GM12878 (cell line): ENCODE results near the gene RREB1. TPM values are rescaled to one million over a fixed set of nuclear protein-coding genes. Genes with fewer than 3 reads are reported as not detected.
A peak's percentile ranks its signal among the peaks of the same experiment; 100 is the strongest.

Experiments
- CHD4 ChIP-seq: fragments of 200-600 bp; sonication (generic); IDR thresholded peaks from 2 replicates; pipeline ENCODE4 v1.6.1; 2016; ENCODE audit warnings: mild to moderate bottlenecking
- ETV6 ChIP-seq, 2 experiments: fragments of 450-650 bp in 1 of 2; IDR thresholded peaks in 1 of 2; conservative IDR thresholded peaks in 1 of 2; 2 replicates each; pipeline ENCODE4 v1.6.1; 2014; ENCODE audit warnings: antibody characterized with exemption in 1 of 2, borderline replicate concordance in 1 of 2, low read depth in 1 of 2, mild to moderate bottlenecking in 1 of 2, moderate library complexity in 1 of 2
- EZH2 ChIP-seq: IDR thresholded peaks from 2 replicates; pipeline ENCODE4 v1.6.1; 2012; ENCODE audit warnings: low read depth, mild to moderate bottlenecking, control low read depth, inconsistent platforms, low read length, borderline replicate concordance; ENCODE audit not compliant: control insufficient read depth
- FOS ChIP-seq: IDR thresholded peaks from 3 replicates; pipeline ENCODE4 v1.6.1; 2011; ENCODE audit warnings: borderline replicate concordance; ENCODE audit not compliant: insufficient read length; ENCODE audit errors: extremely low read depth
- GABPA ChIP-seq: IDR thresholded peaks from 2 replicates; pipeline ENCODE4 v1.6.1; 2014; ENCODE audit warnings: antibody characterized with exemption, low read depth, mild to moderate bottlenecking, inconsistent platforms
- GATAD2B ChIP-seq: fragments of 450-650 bp; conservative IDR thresholded peaks from 2 replicates; pipeline ENCODE4 v1.6.1; 2017; ENCODE audit warnings: low read depth, mild to moderate bottlenecking, moderate library complexity
- HDAC6 ChIP-seq: fragments of 200-600 bp; sonication (generic); IDR thresholded peaks from one replicate; pipeline ENCODE4 v1.8.0; 2017; ENCODE audit warnings: antibody characterized with exemption; ENCODE audit not compliant: unreplicated experiment
- IKZF2 ChIP-seq, 2 experiments: fragments of 450-650 bp; IDR thresholded peaks; 2 replicates each; pipeline ENCODE4 v1.6.1; 2017; ENCODE audit warnings: mild to moderate bottlenecking in 2 of 2, moderate library complexity in 2 of 2
- MXI1 ChIP-seq: fragments of 150-350 bp; IDR thresholded peaks from 2 replicates; pipeline ENCODE4 v1.6.1; 2011; ENCODE audit warnings: low read depth, mild to moderate bottlenecking, inconsistent platforms, low read length, improper control_type of control experiment
- MYC ChIP-seq: IDR thresholded peaks from 2 replicates; pipeline ENCODE4 v1.6.1; 2011; ENCODE audit warnings: mild to moderate bottlenecking, low read length, moderate library complexity, inconsistent platforms; ENCODE audit not compliant: insufficient read depth, insufficient replicate concordance, insufficient read length, severe bottlenecking
- NFYB ChIP-seq: IDR thresholded peaks from 2 replicates; pipeline ENCODE4 v1.6.1; 2011; ENCODE audit warnings: low read depth, mild to moderate bottlenecking, low read length, improper control_type of control experiment, moderate library complexity; ENCODE audit not compliant: insufficient read depth
- NR2C1 ChIP-seq: fragments of 450-650 bp; IDR thresholded peaks from 2 replicates; pipeline ENCODE4 v1.6.1; 2017; ENCODE audit warnings: antibody characterized with exemption, mild to moderate bottlenecking, moderate library complexity
- YBX1 ChIP-seq: fragments of 450-650 bp; IDR thresholded peaks from 2 replicates; pipeline ENCODE4 v1.6.1; 2016; ENCODE audit warnings: antibody characterized with exemption
- ZNF217 ChIP-seq: fragments of 450-650 bp; IDR thresholded peaks from 2 replicates; pipeline ENCODE4 v1.6.1; 2017; ENCODE audit warnings: antibody characterized with exemption, mild to moderate bottlenecking
- ZNF24 ChIP-seq: fragments of 450-650 bp; IDR thresholded peaks from 2 replicates; pipeline ENCODE4 v1.6.1; 2017; ENCODE audit warnings: antibody characterized with exemption, mild to moderate bottlenecking
- polyA plus RNA-seq, 11 experiments: library from polyadenylated mRNA; depleted of rRNA in 4 of 11; unstranded in 6 of 11; stranded (reverse) in 5 of 11; fragments of >200 nt; fragmentation: Nextera tagmentation in 4 of 11; fragmentation: Illumina TruSeq in 1 of 11; extraction: Ambion mirVana in 4 of 11; extraction: Trizol in 1 of 11; gene quantifications; 1 replicate in 1 of 11; 2 replicates in 10 of 11; pipeline versions ENCODE4 v1.2.1 to v1.2.3, GENCODE V29; 2011 to 2016; ENCODE audit warnings: inconsistent platforms in 2 of 11, missing spikeins in 2 of 11, low read depth in 1 of 11
- total RNA-seq, 4 experiments: library from RNA; depleted of rRNA in 3 of 4; stranded (reverse); fragments of >200 nt in 3 of 4; fragmentation: Illumina TruSeq in 1 of 4; extraction: Trizol in 1 of 4; gene quantifications; 2 replicates each; pipeline versions ENCODE4 v1.2.1 to v1.2.3, GENCODE V29; 2013 to 2021
- TF ChIP-seq, protein P1 (sequence below): fragments of 450-650 bp; IDR thresholded peaks from 2 replicates; pipeline ENCODE4 v1.6.1; 2016; ENCODE audit warnings: mild to moderate bottlenecking
- TF ChIP-seq, protein P2 (sequence below): fragments of 450-650 bp; IDR thresholded peaks from 2 replicates; pipeline ENCODE4 v1.6.1; 2017; ENCODE audit warnings: mild to moderate bottlenecking, moderate library complexity
- TF ChIP-seq, protein P3 (sequence below): IDR thresholded peaks from 2 replicates; pipeline ENCODE4 v1.6.1; 2011; ENCODE audit warnings: borderline replicate concordance, low read depth, mild to moderate bottlenecking, moderate library complexity, low read length; ENCODE audit not compliant: insufficient read depth, poor library complexity, severe bottlenecking
- TF ChIP-seq, protein P4 (sequence below): IDR thresholded peaks from 2 replicates; pipeline ENCODE4 v1.6.1; 2012; ENCODE audit warnings: low read depth, low read length, improper control_type of control experiment
- TF ChIP-seq, protein P5 (sequence below): fragments of 450-650 bp; IDR thresholded peaks from 2 replicates; pipeline ENCODE4 v1.6.1; 2017; ENCODE audit warnings: mild to moderate bottlenecking, low read depth, inconsistent platforms; ENCODE audit not compliant: poor library complexity, severe bottlenecking

Gene RREB1
- total and polyA plus RNA-seq, 10 of the 15 experiments (the other 5 are each of a cell fraction or from before 2014, with no cell fraction given) = 1.9 to 30.3 (median 8.6) TPM

DNA sequence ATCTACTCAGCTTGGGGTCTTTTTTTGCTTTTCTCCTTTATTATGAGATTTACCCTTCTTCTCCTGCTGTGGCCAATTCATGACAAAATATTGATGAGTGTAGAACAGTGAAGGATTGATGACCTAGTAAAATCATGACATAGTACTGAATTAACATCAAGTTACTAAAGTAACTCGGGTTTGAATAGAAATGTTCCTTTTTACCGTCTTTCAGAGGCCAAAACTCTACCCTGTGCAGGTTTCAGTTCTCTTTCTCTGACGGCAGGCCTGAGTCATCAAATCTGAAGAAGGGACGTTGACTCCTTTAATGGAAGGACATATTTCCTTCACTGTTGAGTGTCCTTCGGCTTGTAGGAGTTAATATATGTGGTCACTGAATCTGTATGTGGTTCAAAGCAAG is 80.7 kb downstream of the RREB1 start (continued):
- TF ChIP-seq, protein P1, sequence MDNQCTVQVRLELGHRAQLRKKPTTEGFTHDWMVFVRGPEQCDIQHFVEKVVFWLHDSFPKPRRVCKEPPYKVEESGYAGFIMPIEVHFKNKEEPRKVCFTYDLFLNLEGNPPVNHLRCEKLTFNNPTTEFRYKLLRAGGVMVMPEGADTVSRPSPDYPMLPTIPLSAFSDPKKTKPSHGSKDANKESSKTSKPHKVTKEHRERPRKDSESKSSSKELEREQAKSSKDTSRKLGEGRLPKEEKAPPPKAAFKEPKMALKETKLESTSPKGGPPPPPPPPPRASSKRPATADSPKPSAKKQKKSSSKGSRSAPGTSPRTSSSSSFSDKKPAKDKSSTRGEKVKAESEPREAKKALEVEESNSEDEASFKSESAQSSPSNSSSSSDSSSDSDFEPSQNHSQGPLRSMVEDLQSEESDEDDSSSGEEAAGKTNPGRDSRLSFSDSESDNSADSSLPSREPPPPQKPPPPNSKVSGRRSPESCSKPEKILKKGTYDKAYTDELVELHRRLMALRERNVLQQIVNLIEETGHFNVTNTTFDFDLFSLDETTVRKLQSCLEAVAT = no peak
- no peak for TF ChIP-seq NR2C1
- TF ChIP-seq CHD4 = no peak
- TF ChIP-seq, protein P2, sequence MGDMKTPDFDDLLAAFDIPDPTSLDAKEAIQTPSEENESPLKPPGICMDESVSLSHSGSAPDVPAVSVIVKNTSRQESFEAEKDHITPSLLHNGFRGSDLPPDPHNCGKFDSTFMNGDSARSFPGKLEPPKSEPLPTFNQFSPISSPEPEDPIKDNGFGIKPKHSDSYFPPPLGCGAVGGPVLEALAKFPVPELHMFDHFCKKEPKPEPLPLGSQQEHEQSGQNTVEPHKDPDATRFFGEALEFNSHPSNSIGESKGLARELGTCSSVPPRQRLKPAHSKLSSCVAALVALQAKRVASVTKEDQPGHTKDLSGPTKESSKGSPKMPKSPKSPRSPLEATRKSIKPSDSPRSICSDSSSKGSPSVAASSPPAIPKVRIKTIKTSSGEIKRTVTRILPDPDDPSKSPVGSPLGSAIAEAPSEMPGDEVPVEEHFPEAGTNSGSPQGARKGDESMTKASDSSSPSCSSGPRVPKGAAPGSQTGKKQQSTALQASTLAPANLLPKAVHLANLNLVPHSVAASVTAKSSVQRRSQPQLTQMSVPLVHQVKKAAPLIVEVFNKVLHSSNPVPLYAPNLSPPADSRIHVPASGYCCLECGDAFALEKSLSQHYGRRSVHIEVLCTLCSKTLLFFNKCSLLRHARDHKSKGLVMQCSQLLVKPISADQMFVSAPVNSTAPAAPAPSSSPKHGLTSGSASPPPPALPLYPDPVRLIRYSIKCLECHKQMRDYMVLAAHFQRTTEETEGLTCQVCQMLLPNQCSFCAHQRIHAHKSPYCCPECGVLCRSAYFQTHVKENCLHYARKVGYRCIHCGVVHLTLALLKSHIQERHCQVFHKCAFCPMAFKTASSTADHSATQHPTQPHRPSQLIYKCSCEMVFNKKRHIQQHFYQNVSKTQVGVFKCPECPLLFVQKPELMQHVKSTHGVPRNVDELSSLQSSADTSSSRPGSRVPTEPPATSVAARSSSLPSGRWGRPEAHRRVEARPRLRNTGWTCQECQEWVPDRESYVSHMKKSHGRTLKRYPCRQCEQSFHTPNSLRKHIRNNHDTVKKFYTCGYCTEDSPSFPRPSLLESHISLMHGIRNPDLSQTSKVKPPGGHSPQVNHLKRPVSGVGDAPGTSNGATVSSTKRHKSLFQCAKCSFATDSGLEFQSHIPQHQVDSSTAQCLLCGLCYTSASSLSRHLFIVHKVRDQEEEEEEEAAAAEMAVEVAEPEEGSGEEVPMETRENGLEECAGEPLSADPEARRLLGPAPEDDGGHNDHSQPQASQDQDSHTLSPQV = no peak
- no peak for TF ChIP-seq EZH2
- TF ChIP-seq NFYB = no peak
- TF ChIP-seq GATAD2B = no peak
- TF ChIP-seq IKZF2 (IDR thresholded peaks at IDR 0.05) = peak; percentile 41 to 48; a peak in 2 of 4 replicates
- TF ChIP-seq ZNF24 = 0 out of 2 replicates have a peak, but pooled peaks have one; percentile 14
- no peak for TF ChIP-seq YBX1
- TF ChIP-seq, protein P3, sequence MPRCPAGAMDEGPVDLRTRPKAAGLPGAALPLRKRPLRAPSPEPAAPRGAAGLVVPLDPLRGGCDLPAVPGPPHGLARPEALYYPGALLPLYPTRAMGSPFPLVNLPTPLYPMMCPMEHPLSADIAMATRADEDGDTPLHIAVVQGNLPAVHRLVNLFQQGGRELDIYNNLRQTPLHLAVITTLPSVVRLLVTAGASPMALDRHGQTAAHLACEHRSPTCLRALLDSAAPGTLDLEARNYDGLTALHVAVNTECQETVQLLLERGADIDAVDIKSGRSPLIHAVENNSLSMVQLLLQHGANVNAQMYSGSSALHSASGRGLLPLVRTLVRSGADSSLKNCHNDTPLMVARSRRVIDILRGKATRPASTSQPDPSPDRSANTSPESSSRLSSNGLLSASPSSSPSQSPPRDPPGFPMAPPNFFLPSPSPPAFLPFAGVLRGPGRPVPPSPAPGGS = no peak
- TF ChIP-seq MXI1 = no peak
- TF ChIP-seq ETV6 (conservative IDR thresholded peaks at IDR 0.05 in 1 of 2, IDR thresholded peaks at IDR 0.05 in 1 of 2; ENCODE audit: borderline replicate concordance in 1 of 2, low read depth in 1 of 2) = 0 out of 4 replicates have a peak, but pooled peaks of 1 of the 2 experiments have one; percentile 29
- TF ChIP-seq, protein P4, sequence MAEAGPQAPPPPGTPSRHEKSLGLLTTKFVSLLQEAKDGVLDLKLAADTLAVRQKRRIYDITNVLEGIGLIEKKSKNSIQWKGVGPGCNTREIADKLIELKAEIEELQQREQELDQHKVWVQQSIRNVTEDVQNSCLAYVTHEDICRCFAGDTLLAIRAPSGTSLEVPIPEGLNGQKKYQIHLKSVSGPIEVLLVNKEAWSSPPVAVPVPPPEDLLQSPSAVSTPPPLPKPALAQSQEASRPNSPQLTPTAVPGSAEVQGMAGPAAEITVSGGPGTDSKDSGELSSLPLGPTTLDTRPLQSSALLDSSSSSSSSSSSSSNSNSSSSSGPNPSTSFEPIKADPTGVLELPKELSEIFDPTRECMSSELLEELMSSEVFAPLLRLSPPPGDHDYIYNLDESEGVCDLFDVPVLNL = no peak
- TF ChIP-seq FOS = no peak
- TF ChIP-seq HDAC6 = no peak
- TF ChIP-seq, protein P5, sequence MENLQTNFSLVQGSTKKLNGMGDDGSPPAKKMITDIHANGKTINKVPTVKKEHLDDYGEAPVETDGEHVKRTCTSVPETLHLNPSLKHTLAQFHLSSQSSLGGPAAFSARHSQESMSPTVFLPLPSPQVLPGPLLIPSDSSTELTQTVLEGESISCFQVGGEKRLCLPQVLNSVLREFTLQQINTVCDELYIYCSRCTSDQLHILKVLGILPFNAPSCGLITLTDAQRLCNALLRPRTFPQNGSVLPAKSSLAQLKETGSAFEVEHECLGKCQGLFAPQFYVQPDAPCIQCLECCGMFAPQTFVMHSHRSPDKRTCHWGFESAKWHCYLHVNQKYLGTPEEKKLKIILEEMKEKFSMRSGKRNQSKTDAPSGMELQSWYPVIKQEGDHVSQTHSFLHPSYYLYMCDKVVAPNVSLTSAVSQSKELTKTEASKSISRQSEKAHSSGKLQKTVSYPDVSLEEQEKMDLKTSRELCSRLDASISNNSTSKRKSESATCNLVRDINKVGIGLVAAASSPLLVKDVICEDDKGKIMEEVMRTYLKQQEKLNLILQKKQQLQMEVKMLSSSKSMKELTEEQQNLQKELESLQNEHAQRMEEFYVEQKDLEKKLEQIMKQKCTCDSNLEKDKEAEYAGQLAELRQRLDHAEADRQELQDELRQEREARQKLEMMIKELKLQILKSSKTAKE = peak; percentile 65
- no peak for TF ChIP-seq GABPA
- TF ChIP-seq MYC = no peak
- TF ChIP-seq ZNF217 = no peak
